ENCODE data around the gene SLC7A9. TPM values are rescaled to one million over a fixed set of nuclear protein-coding genes. Genes with fewer than 3 reads are reported as not detected.

The SLC7A9 gene
- total RNA-seq, 6 donors from 2014 or later: 0.26 to 1.2 (median 0.44) TPM; not detected in 2

- H3K36me3 ChIP-seq: peaks cover 0 to 54% (median 8%) of the 10 kb centered on the region in 4 donors
- 69 to 87% methylated on average over 12 of the region's 12 CpGs for WGBS, 2 donors
- DNase-seq: no peak
Measured at GRCh38 chr19:32914879-32915660, 45.5 kb upstream of the SLC7A9 start.

GRCh38 chr19:32911467-32911866 lies 41.9 kb upstream of the SLC7A9 start:
- Histone ChIP-seq H3K27ac (no peak overlapping the region), H3K4me3 (no peak overlapping the region), H3K36me3 (peaks cover 3 to 60% (median 14%) of the 10 kb centered on the region in 4 donors), H3K27me3 (no peaks in the 10 kb centered on the region), H3K9me3 (no peaks in the 10 kb centered on the region), H3K4me1 (no peaks in the 10 kb centered on the region)
- WGBS, 2 donors: 91 to 96% methylated on average over 4 of the region's 4 CpGs
- DNase-seq (no peak), ATAC-seq (ENCODE audit: low FRiP score in 2 of 2) (no peak)
- TF ChIP-seq POLR2A (IDR thresholded peaks at IDR 0.05) (no peak), CTCF (IDR thresholded peaks at IDR 0.05) (no peak), EP300 (IDR thresholded peaks at IDR 0.05) (no peak), POLR2AphosphoS5 (IDR thresholded peaks at IDR 0.05) (no peak)

More at GRCh38 chr19:32914879-32915660, 45.5 kb upstream of the SLC7A9 start:
- no peaks in the 10 kb centered on the region for H3K9me3 ChIP-seq
- H3K27ac ChIP-seq: no peak overlapping the region
- no peaks in the 10 kb centered on the region for H3K4me1 ChIP-seq
- H3K4me3 ChIP-seq: no peak overlapping the region
- H3K27me3 ChIP-seq: no peaks in the 10 kb centered on the region
- no peak for TF ChIP-seq POLR2AphosphoS5 (IDR thresholded peaks at IDR 0.05)
- TF ChIP-seq CTCF (IDR thresholded peaks at IDR 0.05): no peak
- no peak for TF ChIP-seq POLR2A (IDR thresholded peaks at IDR 0.05)
- TF ChIP-seq EP300 (IDR thresholded peaks at IDR 0.05): no peak
- ATAC-seq (ENCODE audit: low FRiP score in 2 of 2): no peak

- H3K9me3 ChIP-seq: no peaks in the 10 kb centered on the region
- H3K27me3 ChIP-seq: no peaks in the 10 kb centered on the region
- no peak overlapping the region for H3K27ac ChIP-seq
- H3K4me1 ChIP-seq: no peaks in the 10 kb centered on the region
- no peak overlapping the region for H3K4me3 ChIP-seq
- H3K36me3 ChIP-seq: peaks cover under 1 to 58% (median 14%) of the 10 kb centered on the region in 4 donors
- ATAC-seq (ENCODE audit: low FRiP score in 2 of 2): no peak
- no peak for TF ChIP-seq POLR2AphosphoS5 (IDR thresholded peaks at IDR 0.05)
- no peak for TF ChIP-seq EP300 (IDR thresholded peaks at IDR 0.05)
- no peak for TF ChIP-seq POLR2A (IDR thresholded peaks at IDR 0.05)
- TF ChIP-seq CTCF (IDR thresholded peaks at IDR 0.05): no peak
- WGBS, 2 donors: 86 to 94% methylated on average over 5 of the region's 5 CpGs
- DNase-seq: no peak
Measured at GRCh38 chr19:32910874-32911273, 41.3 kb upstream of the SLC7A9 start.

- no peak for DNase-seq
- no peak for ATAC-seq (ENCODE audit: low FRiP score in 2 of 2)
- no peak overlapping the region for H3K27ac ChIP-seq
- H3K4me1 ChIP-seq: no peaks in the 10 kb centered on the region
- TF ChIP-seq CTCF (IDR thresholded peaks at IDR 0.05): no peak
- no peak for TF ChIP-seq POLR2AphosphoS5 (IDR thresholded peaks at IDR 0.05)
- no peak for TF ChIP-seq POLR2A (IDR thresholded peaks at IDR 0.05)
- no peak for TF ChIP-seq EP300 (IDR thresholded peaks at IDR 0.05)
- no peak overlapping the region for H3K4me3 ChIP-seq
- WGBS, 2 donors: 95 to 97% methylated on average over 5 of the region's 5 CpGs
- H3K9me3 ChIP-seq: no peaks in the 10 kb centered on the region
- peaks cover 0 to 60% (median 14%) of the 10 kb centered on the region in 4 donors for H3K36me3 ChIP-seq
- no peaks in the 10 kb centered on the region for H3K27me3 ChIP-seq
Measured at GRCh38 chr19:32910094-32910493, 40.5 kb upstream of the SLC7A9 start.

- no peak for TF ChIP-seq POLR2A (IDR thresholded peaks at IDR 0.05)
- TF ChIP-seq CTCF (IDR thresholded peaks at IDR 0.05): no peak
- no peak for TF ChIP-seq POLR2AphosphoS5 (IDR thresholded peaks at IDR 0.05)
- TF ChIP-seq EP300 (IDR thresholded peaks at IDR 0.05): no peak
- Histone ChIP-seq H3K36me3 (peaks cover 0 to 51% (median 13%) of the 10 kb centered on the region in 4 donors), H3K9me3 (no peaks in the 10 kb centered on the region), H3K4me3 (no peak overlapping the region), H3K27ac (no peak overlapping the region), H3K4me1 (no peaks in the 10 kb centered on the region), H3K27me3 (no peaks in the 10 kb centered on the region)
- DNase-seq: no peak
- no peak for ATAC-seq (ENCODE audit: low FRiP score in 2 of 2)
Measured at GRCh38 chr19:32909257-32909656, 39.7 kb upstream of the SLC7A9 start.
